Activated CD4-positive, CD25-positive, alpha-beta regulatory T cell (primary cell): ENCODE data around the gene KLHL4.
"Not testable (repeated sequence)": the region's sequence is repeated elsewhere in the genome, so short reads cannot be mapped to it uniquely, and the experiment has no call there.

Experiments
- DNase-seq, 4 experiments: peaks; one replicate each; lab custom pipeline; 2025; lab: John Stamatoyannopoulos, UW

Gene KLHL4

DNA sequence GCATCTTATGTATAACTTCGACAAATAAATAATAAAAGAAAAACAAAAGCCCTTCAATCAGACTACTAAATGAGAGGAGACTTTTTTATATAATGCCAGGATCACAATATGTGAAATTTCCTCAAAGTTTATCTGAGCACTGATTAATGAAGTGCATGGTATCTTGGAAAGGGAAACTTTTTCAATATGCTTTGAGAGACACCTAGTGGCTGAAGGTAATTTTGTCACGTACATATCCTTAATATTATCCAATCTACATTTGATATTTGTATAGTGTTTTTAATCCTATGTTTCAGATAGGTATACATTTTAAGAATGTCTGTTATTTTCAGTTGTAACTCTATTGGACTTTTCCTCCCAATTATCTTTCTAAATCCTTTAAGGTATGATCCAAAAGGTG is 146.8 kb downstream of the KLHL4 start:
- no peak for DNase-seq

DNA sequence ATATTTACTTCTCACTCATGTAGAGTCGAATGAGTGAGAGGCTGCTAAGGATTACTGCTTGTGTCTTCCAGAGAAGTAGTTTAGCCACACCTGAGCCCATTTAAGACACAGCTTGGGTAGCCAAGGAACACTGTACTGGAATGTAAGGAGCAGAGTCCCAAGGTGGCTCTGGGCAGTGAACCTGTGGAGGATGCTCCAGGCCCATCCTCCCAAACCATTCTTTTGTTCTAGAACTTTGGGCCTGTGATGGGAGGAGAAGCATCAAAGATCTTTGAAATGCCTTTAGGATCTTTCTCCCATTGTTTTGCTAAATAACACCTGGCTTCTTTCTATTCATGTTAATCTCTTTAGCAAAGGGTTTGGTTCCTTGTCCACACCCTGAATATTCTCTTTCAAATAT is 162.2 kb downstream of the KLHL4 start:
- no peak for DNase-seq

DNA sequence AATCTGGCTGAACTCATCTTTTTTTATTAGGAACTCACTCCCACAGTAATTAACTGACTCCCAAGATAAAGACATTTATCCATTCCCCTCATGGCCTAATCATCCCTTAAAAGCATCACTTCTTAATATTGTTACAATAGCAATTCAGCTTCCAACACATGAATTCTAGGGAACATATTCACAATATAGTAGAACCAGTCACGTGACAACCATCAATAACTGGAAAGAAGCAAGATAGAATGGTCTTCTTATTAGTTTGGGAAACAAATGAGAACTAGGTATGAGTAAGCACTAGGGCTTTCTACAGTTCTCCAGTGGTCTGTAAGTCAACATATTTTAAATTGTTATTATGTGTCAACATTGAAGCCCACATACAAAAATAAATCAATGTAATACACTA is 170.1 kb downstream of the KLHL4 start:
- no peak for DNase-seq

- DNase-seq: not testable (repeated sequence)
Measured at GRCh38 chrX:87688113-87688748, 170.6 kb downstream of the KLHL4 start.

DNA sequence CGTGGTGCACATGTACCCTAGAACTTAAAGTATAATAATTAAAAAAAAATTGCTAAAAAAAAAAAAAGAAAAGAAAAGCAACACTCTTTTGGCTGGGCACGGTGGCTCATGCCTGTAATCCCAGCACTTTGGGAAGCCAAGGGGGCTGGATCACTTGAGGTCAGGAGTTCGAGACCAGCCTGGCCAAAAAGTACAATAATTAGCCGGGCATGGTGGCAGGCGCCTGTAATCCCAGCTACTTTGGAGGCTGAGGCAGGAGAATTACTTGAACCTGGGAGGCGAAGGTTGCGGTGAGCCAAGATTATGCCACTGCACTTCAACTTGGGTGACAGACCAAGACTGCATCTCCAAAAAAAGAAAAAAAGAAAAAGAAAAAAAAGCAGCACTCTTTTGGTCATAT is 171.6 kb downstream of the KLHL4 start:
- DNase-seq: not testable (repeated sequence)

GRCh38 chrX:87693204-87693603 is 175.6 kb downstream of the KLHL4 start:
- DNase-seq: no peak

GRCh38 chrX:87697409-87697808 is 179.8 kb downstream of the KLHL4 start:
- DNase-seq: no peak

DNA sequence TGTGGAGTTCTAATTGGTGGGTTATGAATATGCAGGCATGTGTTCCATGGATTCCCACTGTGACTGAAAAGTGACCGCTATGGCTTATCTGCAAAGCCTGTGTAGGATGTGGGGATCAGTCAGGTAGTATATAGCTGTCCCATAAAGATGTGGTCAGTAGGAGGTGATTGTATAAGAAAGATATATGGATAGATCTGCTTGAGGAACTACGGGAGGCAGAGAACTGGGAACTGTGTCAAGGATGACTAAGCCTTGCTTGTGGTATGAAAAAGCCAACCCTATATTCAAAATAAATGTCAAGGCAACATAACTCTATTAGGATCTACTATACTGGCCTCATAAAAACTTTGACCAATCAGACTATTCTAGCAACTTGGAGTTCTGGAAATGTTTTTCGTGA is 185.2 kb downstream of the KLHL4 start:
- DNase-seq: no peak

- DNase-seq: not testable (repeated sequence)
Measured at GRCh38 chrX:87703469-87703868, 185.9 kb downstream of the KLHL4 start.

- DNase-seq: no peak
Measured at GRCh38 chrX:87706134-87706533, 188.5 kb downstream of the KLHL4 start.

DNA sequence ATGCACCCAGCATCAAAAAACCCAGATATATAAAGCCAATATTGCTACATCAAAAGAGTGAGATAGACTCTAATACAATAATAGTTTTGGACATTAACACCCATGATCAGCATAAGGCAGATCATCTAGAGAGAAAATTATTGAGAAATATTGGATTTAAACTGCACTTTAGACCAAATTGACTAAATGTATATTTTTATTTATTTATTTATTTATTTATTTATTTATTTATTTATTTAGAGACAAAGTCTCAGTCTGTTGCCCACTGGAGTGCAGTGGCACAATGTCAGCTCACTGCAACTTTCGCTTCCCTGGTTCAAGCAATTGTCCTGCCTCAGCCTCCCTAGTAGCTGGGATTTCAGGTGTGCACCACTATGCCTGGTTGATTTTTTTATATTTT is 193.0 kb downstream of the KLHL4 start:
- no peak for DNase-seq
